ENCODE measurements around the gene ITGBL1.

- TF ChIP-seq CTCF (conservative IDR thresholded peaks at IDR 0.05; ENCODE audit: low read depth, low read length) (no peak), EZH2 (IDR thresholded peaks at IDR 0.05; ENCODE audit: low read length, unreplicated experiment) (no peak)
These were observed 294.0 kb downstream of the ITGBL1 start for GRCh38 chr13:101746513-101746912.
